GM18505 (cell line): ENCODE data around the gene RGL3.
"Not testable (repeated sequence)": the region's sequence is repeated elsewhere in the genome, so short reads cannot be mapped to it uniquely, and the experiment has no call there.

Experiments used
- ATAC-seq: cut with Tn5 transposase; IDR thresholded peaks from one replicate; pipeline ENCODE4 v1.9.1; 2021; ENCODE audit not compliant: unreplicated experiment
- POLR2A ChIP-seq: IDR thresholded peaks from 4 replicates; pipeline ENCODE4 v1.6.1; 2011; ENCODE audit warnings: borderline replicate concordance; ENCODE audit not compliant: insufficient read depth, insufficient read length; ENCODE audit errors: extremely low read depth

Gene RGL3

GRCh38 chr19:11420429-11421370, 1.6 kb upstream of the RGL3 start:
- no peak for ATAC-seq

GRCh38 chr19:11418094-11418548, 993 bp downstream of the RGL3 start:
- no peak for ATAC-seq
- no peak for TF ChIP-seq POLR2A

More at GRCh38 chr19:11420429-11421370, 1.6 kb upstream of the RGL3 start:
- no peak for TF ChIP-seq POLR2A

GRCh38 chr19:11416346-11417052, 2.6 kb downstream of the RGL3 start:
- TF ChIP-seq POLR2A: no peak
- ATAC-seq: no peak

GRCh38 chr19:11414544-11414943, 4.6 kb downstream of the RGL3 start:
- no peak for ATAC-seq
- TF ChIP-seq POLR2A: no peak

GRCh38 chr19:11410682-11411081, 8.4 kb downstream of the RGL3 start:
- ATAC-seq: no peak
- no peak for TF ChIP-seq POLR2A

- TF ChIP-seq POLR2A: no peak
These were observed 10.5 kb downstream of the RGL3 start for GRCh38 chr19:11408591-11408990.

GRCh38 chr19:11406703-11407236, 12.3 kb downstream of the RGL3 start:
- ATAC-seq: not testable (repeated sequence)

More at GRCh38 chr19:11408591-11408990, 10.5 kb downstream of the RGL3 start:
- no peak for ATAC-seq

GRCh38 chr19:11405846-11406643, 13.1 kb downstream of the RGL3 start:
- no peak for TF ChIP-seq POLR2A
- no peak for ATAC-seq

GRCh38 chr19:11404588-11405222, 14.4 kb downstream of the RGL3 start:
- no peak for ATAC-seq

GRCh38 chr19:11401808-11402543, 17.1 kb downstream of the RGL3 start:
- ATAC-seq: no peak
- TF ChIP-seq POLR2A: no peak

More at GRCh38 chr19:11404588-11405222, 14.4 kb downstream of the RGL3 start:
- TF ChIP-seq POLR2A: no peak

GRCh38 chr19:11400798-11401197, 18.3 kb downstream of the RGL3 start:
- no peak for ATAC-seq
- TF ChIP-seq POLR2A: no peak

GRCh38 chr19:11399667-11400066, 19.4 kb downstream of the RGL3 start:
- ATAC-seq: no peak
- TF ChIP-seq POLR2A: no peak
